GM21737 (cell line): ENCODE data around the gene RASSF3.
"Not testable (repeated sequence)": the region's sequence is repeated elsewhere in the genome, so short reads cannot be mapped to it uniquely, and the experiment has no call there.

ENCODE experiments used
- ATAC-seq: cut with Tn5 transposase; IDR thresholded peaks from one replicate; pipeline ENCODE4 v1.9.1; 2021; ENCODE audit warnings: mild to moderate bottlenecking, moderate library complexity; ENCODE audit not compliant: unreplicated experiment

Gene RASSF3

DNA sequence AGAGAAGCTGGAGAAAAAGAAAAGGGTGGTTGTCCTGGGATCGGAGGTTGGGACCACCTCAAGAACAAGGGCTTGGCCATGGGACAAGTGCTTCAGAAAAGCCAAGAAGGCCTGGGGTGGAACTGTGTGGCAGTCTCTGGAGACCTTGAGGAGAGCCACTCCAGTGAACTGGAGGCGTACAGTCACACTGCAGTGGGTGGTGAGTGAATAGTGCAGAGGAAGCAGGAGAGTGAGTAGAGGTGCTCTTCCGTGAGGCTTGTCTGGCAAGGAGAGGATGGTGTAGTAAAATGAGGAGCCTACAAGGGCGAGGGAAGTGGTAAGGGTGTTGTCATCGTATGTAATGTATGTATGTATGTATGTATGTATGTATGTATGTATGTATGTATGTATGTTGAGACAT lies 20.9 kb downstream of the RASSF3 start:
- ATAC-seq = no peak

- ATAC-seq = no peak
Measured at GRCh38 chr12:64633011-64633939, 23.0 kb downstream of the RASSF3 start.

GRCh38 chr12:64633940-64634337 lies 23.6 kb downstream of the RASSF3 start:
- no peak for ATAC-seq

- no peak for ATAC-seq
Measured at GRCh38 chr12:64634508-64635092, 24.3 kb downstream of the RASSF3 start.

DNA sequence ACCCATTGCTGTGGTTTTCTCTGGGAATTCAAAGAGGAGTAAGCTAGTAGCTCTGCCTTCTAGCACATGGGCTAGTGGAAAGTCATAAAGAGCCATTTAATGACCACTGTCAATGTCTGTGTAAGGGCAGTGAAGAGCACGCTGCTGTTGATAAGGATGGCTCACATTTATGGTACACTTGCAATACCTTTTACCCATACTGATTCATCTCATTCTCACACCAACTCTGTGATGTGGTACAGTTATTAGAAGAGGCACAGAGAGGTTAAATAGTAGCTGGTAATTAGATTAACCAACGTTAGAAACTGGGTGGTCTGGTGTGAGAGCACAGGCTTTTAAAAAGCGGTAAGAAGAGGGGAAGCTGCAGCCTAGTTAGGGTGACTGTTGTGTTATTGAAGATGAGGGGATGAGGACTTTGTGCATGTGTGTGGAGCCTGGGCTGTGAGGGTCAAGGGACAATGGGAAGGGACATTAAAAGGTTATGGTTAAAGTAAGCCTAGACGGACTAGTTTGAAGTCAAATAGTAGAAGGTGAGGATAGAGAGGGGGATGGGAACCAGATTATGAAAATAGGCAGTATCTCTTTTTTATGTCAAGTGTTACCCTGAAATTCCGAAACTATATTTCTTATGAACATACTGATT lies 25.2 kb downstream of the RASSF3 start:
- no peak for ATAC-seq

DNA sequence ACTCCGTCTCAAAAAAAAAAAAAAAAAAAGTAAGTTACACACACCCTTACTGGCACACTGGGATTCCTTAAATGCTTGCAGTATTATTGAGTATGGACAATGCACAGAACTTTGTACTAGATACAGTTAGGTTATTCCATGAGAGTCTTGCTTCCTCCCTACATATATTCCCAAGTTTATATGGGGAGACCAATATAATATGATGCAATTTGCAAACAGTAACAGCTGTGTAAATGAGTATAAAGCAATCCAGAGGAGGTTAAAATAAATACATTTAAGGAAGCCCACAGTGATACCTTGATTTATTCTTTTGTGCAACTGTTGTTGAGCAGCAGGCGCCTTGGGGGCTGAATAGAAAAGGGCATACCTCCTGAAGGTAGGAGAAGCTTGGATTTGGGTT lies 26.6 kb downstream of the RASSF3 start:
- ATAC-seq = no peak

GRCh38 chr12:64639466-64639865 lies 29.2 kb downstream of the RASSF3 start:
- ATAC-seq = no peak

DNA sequence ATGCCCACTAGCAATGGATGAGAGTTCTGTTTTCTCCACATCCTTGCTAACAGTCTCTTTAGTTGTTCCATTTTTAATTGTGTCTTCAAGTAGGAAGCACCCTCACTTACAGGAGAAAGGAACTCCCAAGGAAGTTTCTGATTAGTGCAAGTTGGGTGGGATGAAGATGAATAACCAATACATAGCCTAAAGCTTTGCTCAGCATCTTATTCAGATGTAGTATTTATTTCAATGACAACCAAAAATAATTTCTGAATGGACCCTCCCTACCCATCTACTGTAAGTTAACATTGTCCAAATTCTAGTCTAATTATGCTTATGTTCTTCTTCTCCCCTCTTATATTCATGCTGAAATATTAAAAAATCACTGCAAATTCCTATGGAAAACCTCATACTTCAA lies 36.0 kb downstream of the RASSF3 start:
- ATAC-seq = no peak

DNA sequence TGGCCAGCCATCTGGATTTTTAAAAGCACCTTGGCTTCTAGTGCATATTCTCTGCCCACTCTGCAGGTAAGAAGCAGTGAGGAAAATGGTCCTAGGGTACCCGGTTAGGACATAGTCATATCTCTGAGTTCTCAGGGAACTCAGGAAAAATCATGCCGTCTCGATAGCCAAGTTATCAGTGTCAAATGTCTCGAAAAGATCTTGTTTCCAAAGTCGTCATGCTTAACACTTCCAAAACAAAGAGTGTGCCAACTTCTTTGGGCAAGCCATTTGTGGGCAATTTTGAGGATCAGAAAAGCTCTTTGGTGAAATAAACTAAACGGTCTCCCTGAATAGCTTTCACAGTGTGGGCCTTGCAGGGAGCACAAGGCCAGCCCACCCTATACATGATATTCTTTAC lies 39.2 kb downstream of the RASSF3 start:
- ATAC-seq = no peak

GRCh38 chr12:64650762-64651161 lies 40.5 kb downstream of the RASSF3 start:
- no peak for ATAC-seq

DNA sequence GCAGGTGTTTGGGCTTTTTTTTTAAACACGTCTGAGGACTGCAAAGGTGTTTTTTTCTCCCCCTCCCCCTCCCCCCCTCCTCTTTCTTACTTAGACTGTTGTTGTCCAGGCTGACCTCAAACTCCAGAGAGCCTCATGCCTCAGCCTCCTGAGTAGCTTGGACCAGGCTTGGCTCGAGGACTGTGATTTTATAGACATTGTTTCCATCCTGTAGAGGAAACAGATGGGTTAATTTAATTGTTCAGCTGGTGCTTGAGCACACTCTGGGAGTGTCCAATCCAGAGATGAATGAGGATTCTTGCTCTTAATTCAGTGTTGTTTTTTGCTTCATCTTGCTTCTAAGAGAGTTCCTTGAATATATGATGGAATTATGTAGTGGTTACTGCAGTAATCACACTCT lies 42.1 kb downstream of the RASSF3 start:
- ATAC-seq = no peak

- no peak for ATAC-seq
Measured at GRCh38 chr12:64653123-64653522, 42.8 kb downstream of the RASSF3 start.

- not testable (repeated sequence) for ATAC-seq
Measured at GRCh38 chr12:64653907-64654306, 43.6 kb downstream of the RASSF3 start.

DNA sequence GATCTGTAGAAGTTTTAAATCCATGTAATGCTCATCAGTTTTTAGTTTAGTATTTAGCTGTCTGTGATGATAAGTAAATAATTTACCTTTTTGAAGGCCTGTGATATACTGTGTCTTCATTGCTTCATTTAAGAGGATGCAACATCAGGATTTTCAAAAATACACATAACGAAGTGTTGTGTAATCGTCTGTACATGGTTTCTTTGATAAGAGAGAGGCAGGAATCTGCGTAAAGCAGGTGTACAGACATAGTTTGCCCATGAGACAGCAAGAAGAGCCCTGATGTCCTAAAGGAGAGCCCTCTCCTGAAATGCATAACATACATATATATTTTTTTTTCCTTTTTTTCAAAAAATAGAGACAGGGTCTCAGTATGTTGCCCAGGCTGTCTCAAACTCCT lies 44.8 kb downstream of the RASSF3 start:
- ATAC-seq = no peak

- ATAC-seq = no peak
Measured at GRCh38 chr12:64656429-64656828, 46.1 kb downstream of the RASSF3 start.

DNA sequence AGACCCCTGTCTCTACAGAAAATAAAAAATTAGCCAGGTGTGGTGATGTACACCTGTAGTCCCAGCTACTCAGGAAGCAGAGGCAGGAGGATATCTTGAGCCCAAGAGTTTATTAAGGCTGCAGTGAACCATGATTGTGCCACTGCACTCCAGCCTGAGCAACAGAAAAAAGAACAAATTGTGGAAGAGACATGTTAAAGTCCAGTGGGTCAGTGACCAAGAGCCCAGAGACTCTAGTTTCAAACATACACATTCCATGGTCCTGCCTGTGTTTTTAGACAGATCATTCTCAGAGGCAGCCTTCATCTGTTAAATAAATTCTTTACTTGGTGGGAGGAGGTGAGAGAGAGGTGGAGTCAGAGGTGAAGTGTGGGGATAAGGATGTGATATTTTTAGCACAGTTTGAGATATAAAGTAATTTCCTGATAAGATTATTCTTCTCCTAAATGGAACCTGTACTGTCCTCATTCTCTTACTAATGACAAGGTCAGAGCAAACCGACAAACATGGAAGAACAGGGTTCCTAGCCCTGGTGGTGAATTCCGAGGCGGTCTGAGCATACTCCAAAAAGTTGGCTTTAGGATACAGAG lies 48.7 kb downstream of the RASSF3 start:
- ATAC-seq = no peak

GRCh38 chr12:64660237-64661018 lies 50.1 kb downstream of the RASSF3 start:
- peak; percentile 50 for ATAC-seq

DNA sequence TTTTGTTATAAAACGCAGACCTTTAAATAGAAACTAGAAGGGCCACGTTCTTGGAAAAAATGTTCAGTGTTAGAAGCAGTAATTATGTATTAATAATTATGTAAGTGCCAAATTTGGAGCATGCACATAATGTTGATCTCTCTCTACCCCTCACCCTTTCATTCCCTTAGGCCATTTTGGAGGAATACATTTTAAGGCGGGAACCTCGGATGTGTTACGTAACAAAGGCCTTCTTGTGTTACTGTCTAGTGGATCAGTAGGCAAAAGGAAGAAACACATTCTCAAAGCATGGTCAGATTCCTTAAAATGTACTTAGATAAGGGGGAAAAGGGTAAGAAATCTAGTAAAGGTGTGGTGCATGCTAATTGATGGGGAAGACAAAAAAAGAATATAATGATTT lies 52.7 kb downstream of the RASSF3 start:
- no peak for ATAC-seq

DNA sequence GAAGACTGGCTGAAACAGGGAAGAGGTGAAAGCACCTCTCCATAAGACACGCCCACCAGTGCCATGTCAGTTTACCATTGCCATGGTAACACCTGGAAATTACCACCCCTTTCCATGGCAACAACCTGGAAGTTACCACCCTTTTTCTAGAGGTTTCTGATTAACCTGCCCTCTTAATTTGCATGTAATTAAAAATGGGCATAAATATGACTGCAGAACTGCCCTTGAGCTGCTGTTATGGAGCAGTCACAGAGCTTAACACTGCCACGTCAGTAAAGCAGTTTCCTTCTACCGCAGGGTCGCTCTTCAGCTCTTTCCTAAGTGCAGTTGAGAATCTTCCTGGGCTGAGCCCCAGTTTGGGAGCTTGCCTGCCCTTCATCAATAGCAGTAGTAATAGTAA lies 55.2 kb downstream of the RASSF3 start:
- peak; percentile 29 for ATAC-seq

GRCh38 chr12:64666054-64666914 lies 56.0 kb downstream of the RASSF3 start:
- ATAC-seq = no peak
